Measurements from ENCODE around the gene UBA3.

The UBA3 gene

DNA sequence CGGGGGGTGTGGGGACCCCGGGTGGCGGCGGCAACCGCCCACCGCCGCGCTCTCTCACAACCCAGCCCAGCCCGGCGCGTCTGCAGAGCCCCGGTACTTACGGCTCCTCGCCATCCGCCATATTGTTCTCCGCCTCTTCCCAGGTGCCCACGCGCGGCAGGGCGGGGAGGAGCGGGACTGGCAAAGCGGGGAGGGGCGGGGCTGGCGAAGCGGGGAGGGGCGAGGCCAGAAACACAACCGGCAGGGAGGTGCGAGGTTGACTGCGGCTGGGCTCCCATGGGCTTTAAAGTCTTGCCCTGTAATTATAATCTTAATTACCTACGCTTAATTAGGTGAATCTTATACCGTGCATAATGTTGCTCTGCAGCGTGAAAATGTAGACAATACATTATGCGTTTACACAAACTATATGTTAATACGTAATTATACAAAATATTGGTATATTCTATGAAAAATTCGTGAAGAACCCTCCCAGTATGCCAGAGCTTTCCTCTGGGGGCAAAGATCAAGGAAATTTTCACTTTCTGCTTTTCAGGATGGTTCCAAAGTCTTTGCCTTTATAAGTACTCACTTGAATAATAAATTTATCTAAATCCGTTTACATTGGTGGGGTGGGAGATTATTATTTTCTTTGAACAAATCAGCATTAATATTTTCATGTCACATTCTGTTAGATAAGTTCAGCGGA is at the start of gene UBA3:
TSS of gene UBA3 (minus strand) at position 133 of the 688 bp plus-strand sequence. CDS start at position 121, 12 bp downstream.
- DNase-seq (ENCODE audit: low read depth in 3 of 3): peak; percentile 85 to 97 (median 86)

DNA sequence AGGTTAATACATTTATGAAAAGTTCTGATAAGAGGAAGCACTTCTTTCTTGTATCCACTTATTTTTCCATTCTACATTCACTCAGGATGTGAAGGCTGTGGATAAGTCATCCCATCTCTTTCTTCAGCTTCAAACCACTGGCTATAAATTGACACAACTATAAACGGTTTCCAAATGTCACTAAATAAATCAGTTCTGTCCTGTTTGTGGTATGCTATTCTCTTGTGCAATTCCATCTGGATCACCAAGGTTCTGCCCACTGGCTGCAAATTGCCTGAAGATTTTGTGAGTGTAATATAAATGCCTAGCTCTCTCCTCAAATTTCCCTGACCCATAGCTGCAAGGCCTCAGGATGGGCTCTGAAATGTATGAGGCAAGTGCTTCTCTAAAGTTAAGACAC is 49.4 kb upstream of the UBA3 start:
- no peak for DNase-seq (ENCODE audit: low read depth in 3 of 3)

DNA sequence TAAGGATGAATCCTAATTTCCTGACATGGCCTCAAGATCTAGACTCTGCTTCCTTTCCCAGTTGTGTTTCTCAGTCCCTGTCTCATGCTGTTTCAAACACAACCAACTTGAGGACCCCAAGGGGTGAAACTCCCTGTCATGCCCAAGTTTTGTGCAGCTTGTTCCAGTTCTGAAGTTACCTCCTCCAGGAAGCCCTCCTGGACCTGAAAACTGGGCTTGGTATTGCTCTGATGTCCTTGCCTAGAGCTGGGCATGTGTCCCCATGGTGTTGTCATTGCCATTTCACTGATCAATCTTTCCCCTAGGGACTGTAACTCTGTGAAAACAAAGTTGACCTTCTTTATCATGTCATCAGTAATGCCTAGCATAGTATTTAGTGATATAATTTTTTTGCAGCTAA is 48.3 kb upstream of the UBA3 start:
- DNase-seq (ENCODE audit: low read depth in 3 of 3): no peak

DNA sequence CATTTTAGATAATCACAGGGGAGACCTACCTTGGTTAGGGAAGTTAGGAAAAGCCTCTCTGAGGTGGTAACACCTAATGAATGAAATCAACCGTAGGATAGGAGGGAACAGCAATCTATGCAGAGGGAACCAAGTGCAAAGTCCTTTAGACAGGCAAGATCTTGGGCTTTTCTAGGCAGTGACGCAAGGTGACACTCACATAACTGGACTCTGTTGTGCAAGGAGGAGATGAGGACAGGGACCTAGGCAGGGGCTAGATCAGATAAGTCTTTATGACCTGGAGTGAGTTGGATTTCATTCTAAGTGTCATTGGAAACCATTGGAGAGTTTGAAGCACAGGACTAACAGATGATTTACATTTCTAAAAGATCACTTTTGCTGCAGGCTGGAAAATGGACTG is 46.8 kb upstream of the UBA3 start:
- no peak for DNase-seq (ENCODE audit: low read depth in 3 of 3)

DNA sequence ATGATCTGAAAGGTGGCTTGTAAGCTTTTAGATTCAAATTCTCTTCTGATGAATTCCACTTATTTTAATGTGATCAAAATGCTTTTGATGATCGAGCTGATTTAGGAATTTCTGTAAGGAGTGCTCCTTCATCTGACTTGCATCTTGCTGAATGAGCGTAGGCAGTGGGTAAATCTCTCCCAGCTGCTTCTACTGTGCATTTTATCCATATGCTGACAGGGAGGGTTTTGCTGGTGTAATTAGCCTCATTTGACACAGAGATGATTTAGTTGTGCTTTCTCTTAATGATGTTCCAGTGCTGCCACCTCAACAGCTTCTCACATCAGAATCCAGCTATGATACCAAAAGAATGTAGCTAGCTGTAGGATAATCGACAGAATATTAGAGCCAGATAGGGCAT is 46.1 kb upstream of the UBA3 start:
- no peak for DNase-seq (ENCODE audit: low read depth in 3 of 3)

DNA sequence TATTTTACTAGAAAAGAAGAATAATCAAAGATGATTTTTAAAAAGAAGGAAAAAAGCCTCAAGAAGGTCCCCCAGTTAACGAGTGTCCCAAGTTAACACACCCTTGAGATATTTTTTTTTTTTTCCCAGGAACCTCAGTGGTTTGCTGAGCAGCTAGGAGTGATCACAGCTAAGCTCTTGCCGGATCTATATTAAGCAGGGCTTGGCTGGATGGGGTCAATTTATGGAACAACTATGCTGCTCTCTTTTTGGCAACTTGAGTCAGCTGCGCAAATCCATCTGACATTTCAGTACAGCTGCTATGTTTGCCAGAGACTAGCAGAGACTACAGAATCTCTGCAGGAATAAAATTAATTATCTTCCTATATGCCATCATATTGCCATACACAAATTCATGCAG is 42.2 kb upstream of the UBA3 start, which contains the start of gene LMOD3:
TSS of gene LMOD3 (minus strand) at position 193 of the 400 bp plus-strand sequence. CDS start 209 bp downstream, outside the sequence.
- DNase-seq (ENCODE audit: low read depth in 3 of 3): no peak

DNA sequence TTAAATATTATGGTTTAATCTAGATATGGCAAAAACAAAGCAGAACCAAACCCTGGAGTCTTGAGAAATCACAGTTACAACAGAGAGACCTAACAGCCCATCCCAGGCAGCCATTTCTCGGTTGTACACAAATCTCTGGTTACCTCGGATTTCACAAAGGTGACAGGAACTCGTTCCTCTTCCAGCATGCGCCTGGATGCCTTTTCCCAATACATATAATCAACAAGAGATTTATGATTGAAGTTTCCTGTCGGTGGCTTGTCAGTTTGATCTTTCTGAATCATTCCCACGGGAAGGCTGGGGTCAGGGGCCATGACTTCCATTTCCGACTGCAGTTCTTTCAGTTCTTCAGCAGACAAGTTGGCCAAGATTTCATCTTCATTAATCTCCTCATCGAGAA is 41.8 kb upstream of the UBA3 start:
- no peak for DNase-seq (ENCODE audit: low read depth in 3 of 3)

DNA sequence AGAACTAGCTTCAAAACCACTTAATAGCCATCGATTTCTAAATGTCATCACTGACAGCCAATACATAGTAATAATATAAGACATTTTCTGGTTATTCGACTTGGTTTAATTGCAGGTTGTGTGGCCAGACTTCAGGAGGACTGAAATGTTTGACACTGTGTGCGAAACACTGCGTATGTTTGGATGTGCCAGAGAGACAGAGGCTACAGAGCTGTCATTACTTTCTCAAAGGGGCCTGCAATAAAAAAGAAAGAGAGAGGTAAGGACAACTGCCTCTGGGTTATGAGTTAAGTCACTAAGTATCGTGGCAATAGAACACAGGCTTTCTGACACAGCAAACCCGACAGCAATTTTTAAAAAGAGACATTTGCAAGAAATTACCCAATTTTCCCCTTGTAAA is 41.3 kb upstream of the UBA3 start:
- no peak for DNase-seq (ENCODE audit: low read depth in 3 of 3)

DNA sequence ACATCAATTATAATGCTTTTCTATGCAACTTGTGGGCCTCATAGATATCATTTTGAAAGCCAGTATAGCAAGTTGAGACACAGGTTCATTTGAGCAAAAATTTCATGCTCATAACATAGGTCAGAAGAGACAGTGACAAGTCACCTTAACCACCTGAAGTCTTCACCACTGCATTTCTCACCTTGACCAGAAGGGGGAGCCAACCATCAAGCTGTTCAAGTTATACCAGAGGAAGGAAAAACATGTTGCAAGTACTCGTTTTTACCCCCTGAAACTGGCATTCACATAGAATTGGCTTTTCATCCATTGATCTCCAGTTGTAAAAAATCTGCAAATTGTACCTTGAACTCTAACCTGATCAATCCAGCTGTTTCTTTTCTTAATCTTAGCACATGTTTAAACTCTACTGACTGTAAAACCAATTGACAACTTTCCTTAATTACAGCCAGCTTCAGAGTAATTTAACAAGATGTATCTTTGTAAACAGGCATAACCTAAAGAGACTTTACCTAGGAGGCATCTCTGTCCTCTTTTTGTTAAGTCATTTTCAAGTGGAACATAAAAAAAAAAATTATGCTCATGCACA is 40.8 kb upstream of the UBA3 start:
- peak; percentile 71 to 73 (median 72) for DNase-seq (ENCODE audit: low read depth in 3 of 3)

DNA sequence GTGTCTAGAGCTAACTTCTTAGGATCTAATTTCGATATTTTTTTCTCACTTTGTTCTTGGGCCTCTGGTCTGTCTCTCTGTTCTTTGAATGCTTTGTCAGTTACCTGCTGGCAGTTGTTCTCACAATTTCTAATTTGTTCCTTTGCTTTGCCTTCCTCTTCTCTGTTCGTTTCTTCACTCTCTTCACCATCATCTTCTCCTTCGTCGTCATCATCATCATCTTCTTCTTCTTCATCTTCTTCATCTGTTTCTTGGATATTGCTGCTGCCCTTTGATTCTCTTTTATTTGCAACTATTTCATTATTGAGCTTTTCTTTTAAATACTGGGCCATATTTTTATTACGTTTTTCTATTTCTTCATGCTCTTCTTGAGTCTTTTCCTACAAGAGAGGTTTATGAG is 39.5 kb upstream of the UBA3 start:
- DNase-seq (ENCODE audit: low read depth in 3 of 3): no peak

DNA sequence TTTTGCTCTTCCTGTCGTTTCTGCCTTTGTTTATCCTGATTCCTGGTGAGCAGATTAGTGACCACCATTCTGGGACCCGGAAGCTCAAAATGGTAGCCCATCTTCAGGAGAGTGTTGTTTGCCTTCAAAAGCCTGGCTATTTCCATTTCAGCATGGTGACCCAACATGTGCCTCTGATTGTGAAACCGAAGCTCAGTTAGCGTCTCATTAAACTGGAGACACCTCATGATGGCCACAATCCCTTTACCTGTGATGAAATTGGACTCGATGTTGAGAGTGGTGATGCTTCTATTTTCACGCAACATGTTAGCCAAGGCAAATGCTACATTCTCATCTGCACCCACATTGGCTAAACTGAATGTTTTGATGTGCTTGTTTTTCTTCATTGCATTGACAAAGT is 39.0 kb upstream of the UBA3 start:
- DNase-seq (ENCODE audit: low read depth in 3 of 3): no peak

DNA sequence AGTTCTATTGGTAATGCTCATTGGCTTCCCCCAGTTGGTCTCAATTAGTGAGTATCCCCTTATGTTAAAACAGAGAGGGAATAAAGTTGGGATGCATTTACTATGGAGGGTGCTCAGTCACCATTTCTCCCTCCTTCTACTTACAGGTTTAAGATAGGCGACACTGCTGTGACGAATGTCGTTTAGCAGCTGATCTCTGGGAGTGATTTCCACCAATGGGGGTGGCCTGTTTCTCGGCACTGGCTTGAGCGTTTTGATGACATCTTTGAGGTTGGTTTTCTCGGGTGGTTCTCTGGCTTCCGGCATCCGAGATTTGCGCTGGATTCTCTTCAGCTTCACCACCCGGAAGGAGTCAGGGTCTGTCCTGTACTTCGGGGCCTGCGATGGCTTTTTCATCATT is 38.4 kb upstream of the UBA3 start:
- DNase-seq (ENCODE audit: low read depth in 3 of 3): no peak

DNA sequence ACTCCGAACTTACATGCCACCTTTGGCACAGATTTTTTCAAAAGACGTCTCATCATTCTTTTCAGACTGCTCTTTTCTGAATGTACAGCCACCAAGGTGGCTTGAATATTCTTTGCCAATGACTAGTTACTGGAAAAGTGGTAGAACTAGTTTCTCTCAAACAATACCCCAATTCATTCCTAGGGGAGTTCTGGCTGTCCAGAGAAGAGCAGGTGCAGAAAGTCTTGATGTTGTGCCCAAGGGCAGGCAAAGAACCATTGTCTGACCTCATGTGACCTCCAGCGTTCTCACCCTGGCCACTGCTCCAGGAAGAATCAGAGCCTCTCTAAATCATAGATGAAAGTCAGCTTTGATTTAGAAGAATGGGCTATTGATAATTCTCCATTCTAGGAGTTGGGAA is 36.7 kb upstream of the UBA3 start:
- DNase-seq (ENCODE audit: low read depth in 3 of 3): no peak

DNA sequence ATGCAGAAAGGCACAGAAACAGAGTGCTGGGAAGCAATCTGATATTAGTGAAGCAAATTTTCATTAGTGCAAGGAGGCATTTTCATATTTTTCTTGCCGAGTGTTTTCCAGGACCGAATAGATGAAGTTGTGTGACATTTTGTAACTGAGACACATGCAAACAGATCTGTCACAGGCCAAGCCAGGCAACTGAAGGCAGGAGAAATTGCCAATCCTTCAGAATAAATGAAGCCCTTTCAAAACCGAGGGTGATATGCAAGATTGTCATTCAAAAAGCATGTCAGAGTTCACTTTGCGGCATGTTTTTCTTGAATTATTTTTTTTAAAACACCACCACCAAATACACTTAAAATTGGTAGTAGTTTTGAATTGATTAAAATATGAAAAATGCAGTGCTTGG is 36.0 kb upstream of the UBA3 start:
- no peak for DNase-seq (ENCODE audit: low read depth in 3 of 3)

DNA sequence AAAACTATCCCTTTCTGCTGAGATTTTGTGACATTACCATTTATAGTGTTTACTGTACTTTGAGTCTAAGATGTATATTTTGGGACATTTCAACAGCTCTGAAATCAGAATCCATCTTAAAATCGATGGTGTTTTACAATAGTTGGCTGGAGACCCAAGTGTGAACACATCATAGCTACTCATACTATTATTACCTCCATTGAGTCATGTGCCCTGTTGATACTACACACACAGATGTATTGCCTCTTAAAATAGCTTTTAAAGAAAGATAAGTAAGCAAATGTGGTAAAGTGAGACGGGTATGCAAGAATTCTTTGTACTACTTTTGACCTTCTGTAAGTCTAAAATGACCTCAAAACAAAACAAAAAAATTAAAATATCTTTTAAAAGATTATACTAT is 35.6 kb upstream of the UBA3 start:
- DNase-seq (ENCODE audit: low read depth in 3 of 3): no peak

DNA sequence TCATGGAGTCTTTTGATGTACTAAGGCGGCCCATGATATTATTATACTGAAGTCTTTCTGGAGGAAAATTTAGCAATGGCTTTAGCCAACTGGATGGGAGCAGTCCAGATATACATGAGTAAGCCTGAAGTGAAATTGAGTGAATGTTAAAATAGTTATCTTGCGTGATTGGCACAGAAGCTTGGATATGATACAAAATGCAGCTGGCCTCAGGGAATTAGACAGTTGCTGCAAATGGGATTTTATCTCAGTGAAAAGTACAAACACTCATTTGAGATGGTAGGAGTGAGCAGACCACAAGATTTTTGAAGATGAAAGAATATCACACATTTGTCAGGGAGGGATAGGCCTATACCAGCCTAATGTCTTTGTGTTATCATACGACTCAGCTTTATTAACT is 33.4 kb upstream of the UBA3 start:
- no peak for DNase-seq (ENCODE audit: low read depth in 3 of 3)

DNA sequence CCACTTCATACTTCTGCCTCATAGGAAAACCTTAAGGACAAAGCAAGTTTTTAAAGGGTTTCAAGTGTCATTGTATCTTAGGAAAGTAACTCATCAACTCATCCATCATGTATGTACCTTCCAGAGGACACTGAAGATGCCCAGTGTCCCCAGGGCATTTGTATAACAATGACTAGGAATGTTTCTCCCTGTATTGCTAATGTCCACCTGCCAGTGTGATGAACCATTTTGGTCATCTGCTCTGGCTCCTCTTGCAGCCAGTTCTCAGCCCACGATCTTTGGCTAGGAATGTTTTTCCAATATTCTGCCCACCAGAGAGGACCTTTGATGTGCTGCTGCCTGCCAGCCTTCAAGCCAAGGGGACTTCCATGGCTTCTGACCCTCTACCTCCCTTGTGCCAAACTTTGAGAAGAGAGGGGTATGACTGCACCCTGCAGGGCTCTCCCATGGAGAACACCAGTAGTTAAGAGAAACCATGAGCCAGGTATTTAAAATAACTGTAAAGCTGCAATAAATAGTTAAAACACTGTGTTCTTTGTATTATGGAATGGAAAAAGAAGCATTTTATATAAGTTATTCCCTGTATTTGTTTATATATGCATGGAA is 30.9 kb upstream of the UBA3 start:
- no peak for DNase-seq (ENCODE audit: low read depth in 3 of 3)

DNA sequence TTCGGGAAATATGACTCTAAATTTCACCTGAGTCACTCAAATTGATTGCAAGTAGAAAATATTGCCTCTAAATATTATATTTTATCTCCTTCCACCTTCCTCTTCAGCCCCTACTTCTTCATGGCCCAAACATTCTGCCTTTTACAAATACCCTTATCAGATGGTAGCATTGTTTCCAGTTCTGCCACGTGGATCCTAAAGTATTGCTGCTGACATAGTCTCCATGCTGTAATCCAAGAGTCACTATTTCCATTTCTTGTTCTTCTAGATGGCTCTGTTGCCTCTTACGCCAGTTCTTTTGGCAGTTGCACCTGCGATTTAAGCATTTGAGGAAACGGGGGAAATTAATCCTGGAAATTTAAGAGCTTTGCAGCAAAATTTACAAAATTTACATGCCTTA is 28.6 kb upstream of the UBA3 start:
- no peak for DNase-seq (ENCODE audit: low read depth in 3 of 3)

DNA sequence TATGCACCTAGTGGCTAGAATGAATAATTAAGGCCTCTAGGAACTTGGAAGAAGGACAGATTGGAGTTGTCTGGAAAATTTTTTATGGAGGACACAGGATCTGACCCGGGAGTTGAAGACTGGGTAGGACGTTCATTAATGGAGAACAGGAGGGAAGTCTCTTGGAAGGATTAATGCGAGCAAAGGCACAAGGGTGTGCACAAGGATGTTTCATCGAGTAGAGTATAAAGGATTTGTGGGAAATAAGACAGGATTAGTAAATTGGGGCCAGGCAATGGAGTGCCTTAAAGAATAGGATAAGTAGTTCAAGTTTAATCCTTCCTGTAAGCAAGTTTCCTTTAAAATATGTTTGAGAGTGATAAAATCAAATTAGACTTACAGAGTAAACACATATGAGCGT is 27.7 kb upstream of the UBA3 start:
- no peak for DNase-seq (ENCODE audit: low read depth in 3 of 3)

DNA sequence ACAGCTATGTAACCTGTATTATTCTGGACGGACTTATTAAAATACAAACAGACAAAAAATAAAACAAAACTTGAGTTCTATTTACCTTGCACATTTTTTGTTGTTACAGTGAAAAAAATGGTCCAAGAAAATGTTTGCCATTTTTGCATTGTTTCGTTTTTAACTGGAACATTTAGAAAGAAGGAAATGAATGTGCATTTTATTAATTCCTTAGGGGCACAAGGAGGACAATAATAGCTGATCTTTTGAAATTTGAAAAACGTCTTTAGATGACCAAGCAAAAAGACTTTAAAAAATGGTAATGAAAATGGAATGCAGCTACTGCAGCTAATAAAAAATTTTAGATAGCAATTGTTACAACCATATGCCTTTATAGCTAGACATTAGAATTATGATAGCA is 25.2 kb upstream of the UBA3 start:
- DNase-seq (ENCODE audit: low read depth in 3 of 3): no peak

DNA sequence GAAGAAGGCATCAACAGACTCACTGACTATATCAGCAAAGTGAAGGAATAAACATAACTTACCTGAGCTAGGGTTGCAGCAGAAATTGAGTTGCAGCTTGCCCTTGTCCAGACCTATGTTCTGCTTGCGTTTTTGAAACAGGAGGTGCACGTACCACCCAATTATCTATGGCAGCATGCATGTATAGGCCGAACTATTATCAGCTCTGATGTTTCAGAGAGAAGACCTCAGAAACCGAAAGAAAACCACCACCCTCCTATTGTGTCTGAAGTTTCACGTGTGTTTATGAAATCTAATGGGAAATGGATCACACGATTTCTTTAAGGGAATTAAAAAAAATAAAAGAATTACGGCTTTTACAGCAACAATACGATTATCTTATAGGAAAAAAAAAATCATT is 24.4 kb upstream of the UBA3 start:
- DNase-seq (ENCODE audit: low read depth in 3 of 3): no peak

DNA sequence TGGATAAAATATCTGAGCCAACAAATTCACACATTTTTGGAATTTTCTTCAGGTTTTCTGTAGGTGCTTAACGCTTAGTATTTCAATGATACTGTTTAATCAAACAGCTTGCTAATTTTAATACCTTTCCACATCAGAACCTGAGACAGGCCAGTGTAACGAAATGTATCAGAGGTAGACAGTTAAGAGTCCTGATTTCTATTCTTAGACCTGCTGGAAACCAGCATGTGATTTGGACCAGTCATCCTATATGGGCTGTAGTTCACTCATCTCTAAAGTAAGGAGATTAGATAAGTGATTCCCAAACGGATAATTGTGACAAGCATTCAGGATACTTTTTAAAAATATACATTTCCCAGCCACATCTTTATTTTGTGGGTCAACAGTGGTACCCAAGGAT is 23.0 kb upstream of the UBA3 start:
- DNase-seq (ENCODE audit: low read depth in 3 of 3): no peak

DNA sequence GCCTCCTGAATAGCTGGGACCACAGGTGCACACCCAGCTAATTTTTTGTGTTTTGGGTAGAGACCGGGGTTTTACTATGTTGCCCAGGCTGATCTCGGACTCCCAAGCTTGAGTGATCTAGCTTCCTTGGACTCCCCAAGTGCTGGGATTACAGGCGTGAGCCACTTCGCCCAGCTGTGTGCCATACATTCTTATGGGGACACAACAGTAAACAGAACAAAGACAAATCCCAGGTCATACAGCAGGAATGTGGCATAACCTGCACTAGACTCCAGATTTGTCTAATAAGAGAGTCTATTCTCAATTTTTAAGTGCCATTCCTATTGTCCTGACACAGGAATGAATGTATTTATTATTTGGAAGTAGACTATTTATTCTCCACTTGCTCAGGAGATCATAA is 22.2 kb upstream of the UBA3 start:
- no peak for DNase-seq (ENCODE audit: low read depth in 3 of 3)

Data from stimulated activated CD4-positive, alpha-beta T cell treated with anti-CD3 and anti-CD28 coated beads, TNF-alpha, amount 100 ng/mL, for 48 hours (primary cell).